IPS-NIHi7 (cell line): ENCODE results near the gene CPD.
"Not testable (repeated sequence)": the region's sequence is repeated elsewhere in the genome, so short reads cannot be mapped to it uniquely, and the experiment has no call there.

ENCODE experiments used
- DNase-seq: peaks from one replicate; pipeline ENCODE4 v3.0.0; 2012; ENCODE audit warnings: mixed read lengths; ENCODE audit errors: extremely low spot score

The CPD gene

DNA sequence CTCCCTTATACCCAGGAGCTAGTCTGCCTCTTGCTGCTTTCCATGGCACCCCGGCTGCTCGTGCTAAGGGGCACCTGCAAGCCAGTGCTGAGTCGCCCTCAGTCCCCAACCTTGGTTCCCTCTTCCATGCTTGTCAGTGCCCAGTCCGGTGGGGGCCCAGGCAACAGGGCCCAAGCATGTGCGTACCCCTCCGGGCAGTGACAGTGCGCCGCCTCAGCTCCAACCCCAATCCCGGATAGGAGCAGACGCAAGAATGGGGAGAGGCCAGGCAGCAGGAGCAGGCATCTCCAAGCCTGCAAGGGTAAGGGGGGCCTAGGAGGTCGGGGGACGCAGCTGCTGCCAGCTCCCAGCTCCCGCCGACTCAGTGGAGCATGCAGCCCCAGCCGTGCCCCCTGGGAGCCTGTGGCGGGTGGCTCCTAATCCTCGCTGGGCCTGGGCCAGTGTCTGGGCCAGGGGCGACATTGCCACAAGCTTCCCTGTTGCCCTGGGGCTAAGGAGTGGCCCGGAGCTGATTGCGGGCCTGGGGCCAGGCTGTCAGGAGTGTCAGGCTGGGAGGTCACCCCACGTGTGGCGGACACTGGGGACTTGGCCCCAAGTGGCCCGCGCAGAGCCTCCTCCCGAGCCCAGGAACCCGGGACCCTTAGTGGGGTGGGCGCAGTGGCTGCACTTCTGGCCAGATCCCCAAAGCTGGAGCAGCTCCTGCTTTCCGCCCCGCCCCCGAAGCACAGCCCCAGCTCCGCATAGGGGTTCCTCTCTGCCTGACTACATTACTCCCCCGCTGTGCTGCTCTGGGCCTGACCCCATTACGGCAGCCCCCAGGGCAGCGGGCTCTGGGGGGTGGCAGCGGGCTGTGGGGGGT is 9.8 kb downstream of the CPD start:
- no peak for DNase-seq

DNA sequence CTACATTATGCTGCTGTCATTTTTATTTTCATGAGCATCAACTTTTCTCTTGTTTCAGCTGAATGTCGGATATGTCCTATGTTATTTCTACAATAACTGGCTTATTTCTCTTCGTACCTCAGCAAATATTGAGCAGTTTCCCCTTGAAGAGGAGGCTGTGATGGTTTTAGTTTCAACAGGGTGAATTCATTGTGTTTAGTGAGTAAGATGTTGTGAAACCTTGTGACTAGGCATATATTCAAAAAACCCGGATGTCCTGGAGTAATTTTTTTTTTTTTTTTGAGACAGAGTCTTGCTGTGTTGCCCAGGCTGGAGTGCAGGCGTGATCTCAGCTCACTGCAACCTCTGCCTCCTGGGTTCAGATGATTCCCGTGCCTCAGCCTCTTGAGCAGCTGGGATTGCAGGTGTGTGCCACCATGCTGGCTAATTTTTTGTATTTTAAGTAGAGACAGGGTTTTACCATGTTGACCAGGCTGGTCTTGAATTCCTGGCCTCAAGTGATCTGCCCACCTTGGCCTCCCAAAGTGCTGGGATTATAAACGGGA is 11.1 kb downstream of the CPD start:
- DNase-seq, result no peak

DNA sequence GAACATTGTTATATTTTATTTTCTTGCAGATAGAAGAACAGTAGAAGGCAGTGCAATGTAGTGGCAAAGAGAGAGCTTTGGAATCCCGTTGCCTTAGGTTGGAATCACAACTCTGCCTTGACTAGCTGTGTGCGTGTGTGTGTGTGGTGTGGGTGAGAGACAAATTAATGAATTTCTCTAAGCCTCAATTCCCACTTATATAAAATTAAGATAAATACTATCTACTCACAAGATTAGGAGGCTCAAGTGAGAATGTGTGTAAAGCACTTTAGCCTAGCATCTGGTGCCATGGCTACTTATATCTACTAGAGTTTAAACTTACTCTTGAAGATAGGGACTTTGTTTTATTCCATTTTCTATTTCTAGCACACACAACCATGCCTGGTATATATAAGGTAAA is 12.8 kb downstream of the CPD start:
- DNase-seq, result no peak

DNA sequence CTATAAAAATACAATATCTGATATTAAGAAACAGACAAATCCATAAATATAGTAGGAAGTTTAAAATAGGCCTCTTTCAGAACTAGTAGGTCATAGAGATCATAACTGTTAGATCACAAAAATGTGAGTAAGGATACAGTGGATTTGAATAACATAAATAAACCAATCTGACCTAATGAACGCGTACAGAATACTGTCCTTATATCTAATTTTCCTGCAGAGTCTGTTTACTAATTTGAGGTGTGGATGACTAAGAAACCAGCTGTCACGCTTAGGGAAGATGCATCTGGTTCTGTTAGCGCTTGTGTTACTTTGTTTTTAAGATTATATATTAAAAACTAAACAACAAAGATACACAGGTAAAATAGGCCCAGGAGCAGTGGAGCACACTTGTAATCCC is 14.8 kb downstream of the CPD start:
- DNase-seq, result no peak

DNA sequence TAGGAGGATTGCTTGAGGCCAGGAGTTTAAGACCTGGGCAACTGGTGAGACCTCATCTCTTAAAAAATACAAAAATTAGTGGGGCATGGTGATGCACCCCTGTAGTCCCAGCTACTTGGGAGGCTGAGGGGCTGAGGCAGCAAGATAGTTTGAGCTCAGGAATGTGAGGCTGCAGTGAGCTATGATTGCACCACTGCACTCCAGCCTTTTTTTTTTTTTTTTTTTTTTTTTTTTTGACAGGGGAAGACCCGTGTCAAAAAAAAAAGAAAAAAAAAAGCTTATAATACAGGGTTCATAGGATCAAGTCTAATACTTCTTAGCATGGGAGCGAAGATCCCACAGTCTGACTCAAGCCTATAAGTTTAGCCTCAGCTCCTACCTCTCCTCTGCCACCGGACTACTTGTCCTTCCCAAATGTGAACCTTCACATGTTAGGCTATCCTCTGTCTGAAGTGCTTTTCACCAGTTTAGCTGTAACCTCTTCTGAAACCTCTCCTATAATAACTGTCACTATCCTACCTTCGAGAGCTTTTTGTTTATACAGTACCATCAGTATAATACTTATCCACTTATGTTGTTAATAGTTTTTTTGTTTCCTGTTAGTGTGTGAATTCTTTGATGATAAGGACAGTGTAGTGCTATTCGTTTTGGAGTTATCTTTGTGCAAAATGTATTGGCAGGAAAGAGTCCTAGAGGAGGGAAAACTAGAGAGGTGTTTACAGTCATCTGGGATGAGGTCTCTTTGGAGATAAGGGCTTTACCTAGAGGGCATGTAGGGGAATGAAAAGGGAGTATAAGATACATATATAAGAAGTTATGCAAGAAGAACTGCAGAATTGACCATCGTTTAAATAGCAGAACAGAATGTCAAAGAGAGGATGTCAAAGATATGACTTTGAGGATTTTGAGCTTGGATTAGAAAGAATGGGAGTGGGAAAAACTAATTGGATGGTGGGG is 15.5 kb downstream of the CPD start:
- no peak for DNase-seq

DNA sequence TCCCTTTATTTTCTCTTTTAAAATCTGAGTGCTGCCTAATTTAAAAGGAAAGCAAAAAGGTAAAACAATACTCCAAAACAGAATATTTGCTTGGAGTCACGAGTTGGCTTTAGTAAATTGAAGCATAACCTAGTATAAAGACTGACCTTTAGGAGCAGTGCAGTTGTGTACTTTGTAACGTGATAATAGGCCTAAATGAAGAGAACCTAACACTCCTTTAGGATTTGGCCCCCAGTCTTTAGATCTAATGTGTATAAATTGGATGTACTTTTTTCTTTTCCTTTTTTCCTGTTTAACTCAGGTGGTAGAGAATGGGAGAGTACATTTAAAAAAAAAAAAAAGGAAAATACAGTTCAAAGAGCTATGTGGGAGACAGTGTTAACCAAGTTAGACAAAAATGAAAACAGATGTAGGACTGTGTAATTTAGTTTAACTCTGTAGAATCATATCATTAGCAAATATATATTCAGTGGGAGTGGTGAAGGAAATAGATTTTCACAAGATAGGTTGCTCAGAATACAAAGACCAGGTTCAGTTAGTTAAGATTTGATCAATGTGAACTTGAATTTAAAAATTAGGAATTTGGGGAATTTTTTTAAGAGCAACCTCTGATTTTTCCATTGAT is 16.8 kb downstream of the CPD start:
- no peak for DNase-seq

DNA sequence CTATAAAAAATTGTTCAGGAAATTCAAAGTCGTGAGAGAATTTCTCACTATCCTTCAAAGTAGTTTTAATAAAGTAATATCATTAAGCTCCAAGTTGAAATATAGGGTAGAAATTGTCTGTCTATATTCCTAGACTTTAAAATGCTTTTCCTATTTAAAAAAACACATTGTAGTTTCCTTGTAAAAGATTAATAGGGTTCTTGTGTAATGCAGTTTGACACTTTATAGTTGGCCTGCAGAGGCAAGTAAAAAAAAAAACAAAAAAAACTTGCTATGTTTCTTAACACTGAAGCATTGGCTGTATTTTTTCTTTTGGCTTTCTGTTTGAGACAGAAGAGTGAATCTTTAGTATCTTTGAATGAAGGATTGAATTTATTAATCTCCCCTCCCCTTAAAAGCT is 17.4 kb downstream of the CPD start:
- DNase-seq, result no peak

DNA sequence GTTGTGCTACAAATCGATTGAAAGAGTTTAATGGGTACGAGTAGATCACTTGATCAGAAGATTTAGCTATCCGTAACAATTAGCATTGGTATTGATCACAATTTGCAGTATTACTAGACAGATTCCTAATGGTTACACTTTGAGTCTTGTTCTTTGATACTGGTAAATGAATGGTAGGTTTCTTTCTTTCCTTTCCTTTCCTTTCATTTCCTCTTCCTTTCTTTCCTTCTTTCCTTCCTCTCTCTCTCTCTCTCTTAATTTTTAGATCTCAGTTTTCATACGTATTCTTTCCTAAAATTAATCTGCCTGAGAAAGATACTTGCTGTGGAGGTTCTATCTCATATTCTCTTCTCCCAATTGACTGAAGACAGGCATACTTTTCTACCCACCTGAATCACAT is 17.9 kb downstream of the CPD start:
- DNase-seq, result no peak

DNA sequence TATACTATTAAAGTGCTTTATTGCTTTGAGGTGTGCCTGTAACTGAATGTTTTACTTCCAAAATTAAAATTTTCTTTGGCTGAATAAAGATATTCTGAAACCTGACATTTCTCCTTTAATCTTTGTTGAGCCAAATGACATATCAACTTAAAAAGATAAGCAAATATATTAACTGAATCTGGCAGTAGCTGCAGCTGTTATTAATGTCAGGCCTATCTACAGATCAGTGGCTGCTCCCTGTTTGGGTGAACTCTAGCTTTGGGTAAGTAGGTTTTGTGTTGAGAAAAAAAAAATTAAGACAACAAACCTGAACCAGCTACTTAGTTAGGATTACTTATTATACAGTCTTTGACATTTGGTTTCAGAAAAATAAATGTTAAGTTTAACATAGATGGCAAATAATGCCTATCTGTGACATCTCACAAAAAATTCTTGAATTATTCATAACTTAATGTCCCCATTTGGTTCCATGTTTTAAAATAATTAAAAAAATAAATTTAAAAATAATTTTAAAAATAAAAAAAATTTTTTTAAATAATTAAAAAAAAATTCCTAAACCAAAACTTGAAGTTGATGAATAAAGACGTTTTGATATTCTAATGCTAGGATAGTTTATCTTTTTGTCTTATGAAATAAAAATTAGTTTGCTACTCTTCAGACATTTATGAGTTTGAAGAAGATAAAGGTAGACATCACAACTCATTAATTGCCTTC is 19.8 kb downstream of the CPD start:
- DNase-seq, result no peak

DNA sequence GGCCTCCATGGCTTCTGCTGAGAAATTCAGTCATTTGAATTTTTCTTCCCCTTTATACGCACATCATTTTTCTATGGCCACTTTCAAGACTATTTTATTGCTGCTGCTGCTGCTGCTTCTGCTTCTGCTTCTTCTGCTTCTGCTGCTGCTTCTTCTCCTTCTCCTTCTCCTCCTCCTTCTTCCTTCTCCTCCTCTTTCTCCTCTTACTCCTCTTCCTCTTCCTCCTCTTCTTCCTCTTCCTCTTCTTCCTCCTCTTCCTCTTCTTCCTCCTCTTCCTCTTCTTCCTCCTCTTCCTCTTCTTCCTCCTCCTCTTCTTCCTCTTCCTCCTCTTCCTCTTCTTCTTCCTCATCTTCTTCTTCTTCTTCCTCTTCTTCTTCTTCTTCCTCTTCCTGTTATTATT is 22.4 kb downstream of the CPD start:
- no peak for DNase-seq

DNA sequence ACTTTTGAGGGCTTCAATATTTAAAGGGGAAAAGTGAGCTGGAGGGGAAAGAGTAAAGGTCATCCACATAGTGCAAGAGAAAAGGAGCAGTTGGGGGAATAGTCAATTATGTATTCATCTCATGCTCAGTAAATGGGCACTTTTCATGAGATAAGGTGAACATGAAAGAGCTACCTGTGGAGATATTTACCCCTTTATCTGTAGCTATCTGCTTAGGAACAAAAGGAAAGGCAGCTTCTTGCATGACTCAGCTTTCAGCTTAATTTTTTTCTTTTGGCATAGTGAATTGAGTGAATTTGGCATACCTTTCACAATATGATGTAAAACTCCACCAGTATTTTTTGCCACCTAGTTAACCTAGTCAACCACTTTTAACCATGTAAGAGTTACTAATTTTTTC is 26.4 kb downstream of the CPD start:
- DNase-seq, result no peak

DNA sequence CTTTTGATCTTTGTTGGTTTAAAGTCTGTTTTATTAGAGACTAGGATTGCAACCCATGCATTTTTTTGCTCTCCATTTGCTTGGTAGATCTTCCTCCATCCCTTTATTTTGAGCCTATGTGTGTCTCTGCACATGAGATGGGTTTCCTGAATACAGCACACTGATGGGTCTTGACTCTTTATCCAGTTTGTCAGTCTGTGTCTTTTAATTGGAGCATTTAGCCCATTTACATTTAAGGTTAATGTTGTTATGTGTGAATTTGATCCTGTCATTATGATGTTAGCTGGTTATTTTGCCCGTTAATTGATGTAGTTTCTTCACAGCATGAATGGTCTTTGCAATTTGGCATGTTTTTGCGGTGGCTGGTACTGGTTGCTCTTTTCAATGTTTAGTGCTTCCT is 31.9 kb downstream of the CPD start:
- not testable (repeated sequence) for DNase-seq

DNA sequence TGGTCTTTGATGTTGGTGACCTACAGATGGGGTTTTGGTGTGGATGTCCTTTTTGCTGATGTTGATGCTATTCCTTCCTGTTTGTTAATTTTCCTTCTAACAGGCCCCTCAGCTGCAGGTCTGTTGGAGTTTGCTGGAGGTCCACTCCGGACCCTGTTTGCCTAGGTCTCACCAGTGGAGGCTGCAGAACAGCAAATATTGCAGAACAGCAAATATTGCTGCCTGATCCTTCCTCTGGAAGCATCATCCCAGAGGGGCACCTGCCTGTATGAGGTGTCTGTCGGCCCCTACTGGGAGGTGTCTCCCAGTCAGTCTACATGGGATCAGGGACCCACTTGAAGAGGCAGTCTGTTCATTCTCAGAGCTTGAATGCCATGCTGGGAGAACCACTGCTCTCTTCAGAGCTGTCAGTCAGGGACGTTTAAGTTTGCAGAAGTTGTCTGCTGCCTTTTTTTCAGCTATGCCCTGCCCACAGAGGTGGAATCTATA is 33.3 kb downstream of the CPD start:
- DNase-seq, result not testable (repeated sequence)

DNA sequence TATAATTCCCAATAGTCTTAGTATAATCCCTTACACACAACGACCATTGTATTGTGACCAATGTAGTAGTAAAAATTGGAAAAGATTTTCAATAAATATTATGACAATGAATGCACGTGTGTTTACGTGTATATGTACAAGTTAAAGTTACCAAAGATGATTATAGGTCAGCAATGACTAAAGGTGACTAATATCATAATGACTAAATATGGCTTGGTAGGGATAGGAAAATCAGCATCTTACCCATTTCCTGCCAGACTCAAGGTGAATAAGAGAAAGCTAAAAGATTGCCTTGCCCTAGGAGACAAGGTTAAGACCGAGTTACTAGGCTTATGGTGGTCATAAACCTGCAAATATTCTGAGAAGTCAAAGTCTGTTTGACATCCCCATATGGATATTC is 34.4 kb downstream of the CPD start:
- no peak for DNase-seq

DNA sequence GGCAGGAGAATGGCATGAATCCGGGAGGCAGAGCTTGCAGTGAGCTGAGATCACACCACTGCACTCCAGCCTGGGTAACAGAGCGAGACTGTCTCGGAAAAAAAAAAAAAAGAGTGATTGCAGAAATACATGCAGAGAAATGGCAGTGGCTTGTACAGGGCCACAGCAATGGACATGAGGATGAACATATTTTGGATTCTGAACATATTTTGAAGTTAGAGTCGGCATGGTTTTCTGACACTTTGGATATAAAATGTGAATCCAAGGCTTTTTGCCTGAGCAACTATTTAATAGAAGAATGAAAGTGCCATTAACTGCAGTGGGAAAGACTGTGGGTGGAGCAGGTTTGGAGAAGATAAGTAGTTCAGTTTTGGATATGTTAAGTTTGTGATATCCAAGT is 35.8 kb downstream of the CPD start:
- no peak for DNase-seq

DNA sequence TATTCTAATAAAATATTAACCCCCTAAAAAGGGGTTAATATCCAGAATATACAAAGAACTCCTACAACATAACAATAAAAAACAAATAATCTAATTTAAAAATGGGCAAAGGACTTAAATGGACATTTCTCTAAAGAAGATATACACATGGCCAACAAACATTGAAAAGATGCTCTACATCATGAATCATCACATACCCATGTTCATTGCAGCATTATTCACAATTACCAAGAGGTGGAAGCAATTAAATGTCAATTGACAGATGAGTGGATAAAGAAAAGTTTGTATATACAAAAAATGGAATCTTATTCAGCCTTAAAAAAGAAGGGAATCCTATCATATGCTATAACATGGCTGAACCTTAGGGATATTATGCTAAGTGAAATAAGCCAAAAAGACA is 36.8 kb downstream of the CPD start:
- no peak for DNase-seq

DNA sequence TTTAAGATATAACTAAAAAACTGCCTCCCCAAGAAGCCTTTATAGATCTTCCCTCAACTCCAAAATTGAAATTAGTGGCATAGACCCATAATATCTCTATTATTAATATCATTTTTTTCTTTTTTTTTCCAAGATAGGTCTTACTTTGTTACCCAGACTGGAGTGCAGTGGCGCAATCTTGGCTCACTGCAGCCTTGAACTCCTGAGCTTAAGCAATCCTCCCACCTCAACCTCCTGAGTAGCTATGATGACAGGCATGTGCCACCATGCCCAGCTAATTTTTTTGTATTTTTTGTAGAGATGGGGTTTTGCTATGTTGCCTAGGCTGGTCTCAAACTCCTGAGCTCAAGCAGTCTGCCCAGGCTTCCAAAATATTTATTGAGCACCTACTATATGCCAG is 39.3 kb downstream of the CPD start:
- DNase-seq, result not testable (repeated sequence)

DNA sequence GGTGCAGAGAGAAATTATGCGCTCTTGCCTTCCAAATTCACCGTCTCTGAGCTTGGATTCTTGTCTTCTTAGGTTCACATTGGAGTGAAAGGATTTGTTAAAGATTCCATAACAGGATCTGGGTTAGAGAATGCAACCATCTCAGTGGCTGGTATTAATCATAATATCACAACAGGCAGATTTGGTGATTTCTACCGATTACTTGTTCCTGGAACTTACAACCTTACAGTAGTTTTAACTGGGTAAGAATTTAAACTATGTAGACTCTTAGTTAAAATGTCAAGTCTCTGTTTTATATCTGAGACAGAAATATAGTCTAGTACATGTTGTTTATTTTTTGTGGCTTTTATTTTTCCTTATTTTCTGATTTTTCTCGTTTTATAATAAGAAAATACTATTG is 42.9 kb downstream of the CPD start:
- no peak for DNase-seq

DNA sequence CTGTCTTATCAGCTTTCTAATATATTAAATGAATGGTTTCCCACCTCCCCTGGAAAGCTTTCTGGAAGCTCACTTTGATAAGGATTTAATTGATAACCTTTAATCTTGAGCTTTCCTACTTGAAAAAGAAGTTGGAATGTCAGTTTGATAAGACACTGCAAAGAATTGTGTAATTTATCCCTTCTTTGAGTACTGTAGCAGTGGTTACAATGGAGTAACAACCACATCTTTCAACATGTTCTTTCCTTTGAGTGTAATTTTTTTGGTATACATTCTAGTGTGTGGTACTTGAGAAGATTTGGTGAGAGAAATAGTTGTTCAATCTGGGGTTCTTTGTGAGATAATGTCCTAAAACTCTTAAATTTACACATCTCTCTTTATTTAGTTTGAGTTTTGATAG is 43.4 kb downstream of the CPD start:
- no peak for DNase-seq

DNA sequence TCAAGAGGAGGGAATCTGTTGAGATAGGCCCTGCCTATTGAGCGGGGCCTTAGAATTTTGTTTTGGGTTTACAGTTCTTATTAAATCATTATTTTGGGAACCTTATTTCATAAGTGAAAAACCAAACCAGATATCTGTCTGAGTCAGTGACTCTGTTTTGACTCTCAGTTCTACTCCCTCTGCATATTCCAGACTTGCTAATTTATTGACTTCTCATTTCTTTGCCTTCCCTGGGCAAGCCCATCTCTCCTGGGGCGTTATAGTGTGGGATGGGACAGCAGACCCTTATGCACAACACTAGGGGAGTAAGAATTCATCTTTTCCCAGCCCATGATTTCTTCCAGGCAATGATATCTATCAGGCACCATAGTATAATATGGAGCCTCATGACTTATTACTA is 45.7 kb downstream of the CPD start:
- DNase-seq, result no peak

DNA sequence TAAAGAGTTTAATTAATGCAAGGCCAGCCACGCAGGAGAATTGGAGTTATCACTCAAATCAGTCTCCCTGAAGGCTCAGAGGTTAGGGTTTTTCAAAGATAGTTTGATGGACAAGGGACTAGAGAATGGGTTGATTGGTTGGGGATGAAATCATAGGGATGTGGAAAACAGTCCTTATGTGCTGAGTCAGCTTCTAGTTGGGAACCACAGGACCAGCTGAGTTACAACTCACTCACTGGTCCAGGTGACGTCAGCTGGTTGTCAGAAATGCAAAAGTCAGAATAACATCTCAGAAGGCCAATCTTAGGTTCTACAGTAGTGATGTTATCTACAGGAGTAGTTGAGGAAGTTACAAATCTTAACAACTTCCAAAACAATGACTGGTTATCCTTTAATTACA is 47.6 kb downstream of the CPD start:
- DNase-seq, result no peak
